ENCODE measurements around the gene ZNF579. TPM values are rescaled to one million over a fixed set of nuclear protein-coding genes. Genes with fewer than 3 reads are reported as not detected.

Gene ZNF579
- total RNA-seq, 6 donors from 2014 or later: 3.5 to 19.2 (median 8.4) TPM

GRCh38 chr19:55597501-55597921 is 16.9 kb upstream of the ZNF579 start:
- TF ChIP-seq CTCF (IDR thresholded peaks at IDR 0.05): no peak
- peaks cover 0 to 44% (median 24%) of the 10 kb centered on the region in 4 donors for H3K36me3 ChIP-seq
- DNase-seq (peak in 1 of 2 donors; percentile 89), ATAC-seq (ENCODE audit: low FRiP score in 2 of 2) (no peak)
- H3K4me3 ChIP-seq: no peak overlapping the region
- H3K9me3 ChIP-seq: no peaks in the 10 kb centered on the region
- 97 to 98% methylated on average over 28 to 30 of the region's 30 CpGs for WGBS, 2 donors
- H3K27ac ChIP-seq: no peak overlapping the region
- H3K27me3 ChIP-seq: no peaks in the 10 kb centered on the region
- peaks cover 14 to 28% (median 14%) of the 10 kb centered on the region in 4 donors for H3K4me1 ChIP-seq

- no peak for ATAC-seq (ENCODE audit: low FRiP score in 2 of 2)
- Histone ChIP-seq H3K36me3 (peaks cover 3 to 46% (median 29%) of the 10 kb centered on the region in 4 donors), H3K4me3 (no peak overlapping the region), H3K9me3 (no peaks in the 10 kb centered on the region), H3K27ac (no peak overlapping the region), H3K27me3 (no peaks in the 10 kb centered on the region), H3K4me1 (peaks cover 11 to 17% (median 13%) of the 10 kb centered on the region in 4 donors)
- DNase-seq: no peak
- TF ChIP-seq CTCF (IDR thresholded peaks at IDR 0.05): no peak
- no peak for TF ChIP-seq POLR2AphosphoS5 (IDR thresholded peaks at IDR 0.05)
- TF ChIP-seq EP300 (IDR thresholded peaks at IDR 0.05): no peak
- no peak for TF ChIP-seq POLR2A (IDR thresholded peaks at IDR 0.05)
- WGBS, 2 donors: 89 to 93% methylated on average over 3 of the region's 3 CpGs
Measured at GRCh38 chr19:55596304-55596703, 15.7 kb upstream of the ZNF579 start.

- Histone ChIP-seq H3K9me3 (no peaks in the 10 kb centered on the region), H3K27me3 (no peaks in the 10 kb centered on the region), H3K36me3 (peaks cover 3 to 46% (median 29%) of the 10 kb centered on the region in 4 donors), H3K4me1 (peaks cover 5 to 8% (median 6%) of the 10 kb centered on the region in 4 donors), H3K27ac (no peak overlapping the region), H3K4me3 (no peak overlapping the region)
- no peak for ATAC-seq (ENCODE audit: low FRiP score in 2 of 2)
- TF ChIP-seq EP300 (IDR thresholded peaks at IDR 0.05) (no peak), CTCF (IDR thresholded peaks at IDR 0.05) (no peak), POLR2AphosphoS5 (IDR thresholded peaks at IDR 0.05) (no peak), POLR2A (IDR thresholded peaks at IDR 0.05) (no peak)
- WGBS, 2 donors: 84 to 87% methylated on average over 3 to 4 of the region's 4 CpGs
- DNase-seq: no peak
Measured at GRCh38 chr19:55594996-55595545, 14.4 kb upstream of the ZNF579 start.

- H3K36me3 ChIP-seq: peaks cover 3 to 46% (median 29%) of the 10 kb centered on the region in 4 donors
- no peaks in the 10 kb centered on the region for H3K9me3 ChIP-seq
- H3K4me1 ChIP-seq: peaks cover under 1 to 3% (median under 1%) of the 10 kb centered on the region in 4 donors
- no peak overlapping the region for H3K27ac ChIP-seq
- ATAC-seq (ENCODE audit: low FRiP score in 2 of 2) (no peak), DNase-seq (peak in 1 of 2 donors; percentile 80)
- no peaks in the 10 kb centered on the region for H3K27me3 ChIP-seq
- no peak overlapping the region for H3K4me3 ChIP-seq
- TF ChIP-seq CTCF (IDR thresholded peaks at IDR 0.05) (no peak), POLR2AphosphoS5 (IDR thresholded peaks at IDR 0.05) (no peak), EP300 (IDR thresholded peaks at IDR 0.05) (no peak), POLR2A (IDR thresholded peaks at IDR 0.05) (no peak)
- 91 to 92% methylated on average over 47 to 67 of the region's 68 CpGs for WGBS, 2 donors
Measured at GRCh38 chr19:55593096-55593772, 12.6 kb upstream of the ZNF579 start.

Data from upper lobe of left lung (tissue), 6 donors.